SU-DHL-6 (cell line): ENCODE data around the gene FAM3B.

ENCODE experiments used
- CTCF ChIP-seq: fragments of 200-600 bp; sonication (generic); IDR thresholded peaks from one replicate; pipeline ENCODE4 v1.5.1; 2017; ENCODE audit warnings: antibody characterized with exemption, mild to moderate bottlenecking, low read length, moderate library complexity; ENCODE audit not compliant: insufficient read depth, poor library complexity, severe bottlenecking
- EZH2phosphoT487 ChIP-seq: fragments of 200-600 bp; sonication (generic), shearing (Covaris generic); conservative IDR thresholded peaks from 2 replicates; pipeline ENCODE4 v1.6.1; 2018; ENCODE audit warnings: mild to moderate bottlenecking, antibody characterized with exemption, low read length, moderate library complexity, mixed read lengths

GRCh38 chr21:41361786-41362604, 45.4 kb downstream of the FAM3B start, which contains the start of gene MX2:
- TF ChIP-seq CTCF (no peak), EZH2phosphoT487 (no peak)
